Mucosa of rectum (tissue), 2 donors: Measurements from ENCODE around the gene NBEA.
A peak's percentile ranks its signal among the peaks of the same experiment; 100 is the strongest.

Experiments
- H3K27ac ChIP-seq, 2 donors: one replicate each; pipeline ENCODE4 v1.7.0; 2013; ENCODE audit warnings: inconsistent platforms in 2 of 2, low read depth in 2 of 2, low read length in 2 of 2
- H3K27me3 ChIP-seq, 2 donors: one replicate each; pipeline ENCODE4 v1.7.0; 2013; ENCODE audit warnings: low read length in 2 of 2; ENCODE audit not compliant: control insufficient read depth in 2 of 2, insufficient read depth in 2 of 2
- H3K36me3 ChIP-seq, 2 donors: one replicate each; pipeline ENCODE4 v1.7.0; 2013; ENCODE audit warnings: low read length in 2 of 2; ENCODE audit not compliant: control insufficient read depth in 2 of 2, insufficient read depth in 2 of 2
- H3K4me1 ChIP-seq, 2 donors: one replicate each; pipeline ENCODE4 v1.7.0; 2013; ENCODE audit warnings: low read length in 2 of 2, mild to moderate bottlenecking in 1 of 2; ENCODE audit not compliant: control insufficient read depth in 2 of 2, insufficient read depth in 2 of 2
- H3K4me3 ChIP-seq, 2 donors: one replicate each; pipeline ENCODE4 v1.7.0; 2013; ENCODE audit warnings: low read length in 2 of 2
- H3K9ac ChIP-seq, 2 donors: one replicate each; pipeline ENCODE4 v1.7.0; 2013; ENCODE audit warnings: low read length in 2 of 2, low read depth in 1 of 2, mild to moderate bottlenecking in 1 of 2
- H3K9me3 ChIP-seq, 2 donors: one replicate each; pipeline ENCODE4 v1.7.0; 2013; ENCODE audit warnings: low read length in 2 of 2; ENCODE audit not compliant: control insufficient read depth in 2 of 2
- donor health status: healthy.
- donor health status: Normal muscosa, but diverticular disease.

Gene NBEA

DNA sequence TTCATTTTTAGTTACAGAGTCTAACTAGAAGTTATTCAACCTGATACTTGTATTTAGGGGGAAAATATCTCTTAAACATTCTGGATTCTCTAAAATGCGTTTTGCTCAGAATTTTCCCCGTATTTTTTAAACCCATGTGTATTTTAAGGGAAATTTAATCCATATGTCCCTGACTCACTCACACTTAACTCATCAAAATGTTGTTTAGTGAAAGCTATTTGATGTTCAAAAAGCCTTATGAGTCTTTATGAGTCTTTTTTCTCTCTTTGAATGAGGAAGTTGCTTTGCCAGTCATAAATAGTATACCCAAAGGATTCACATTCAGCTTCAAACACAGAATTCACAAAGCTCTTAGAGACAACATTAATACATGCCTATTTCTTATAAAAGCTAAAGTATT is 518.0 kb downstream of the NBEA start:
- no peak overlapping the region for H3K4me3 ChIP-seq
- no peaks in the 10 kb centered on the region for H3K36me3 ChIP-seq
- no peaks in the 10 kb centered on the region for H3K4me1 ChIP-seq
- H3K27ac ChIP-seq, result no peak overlapping the region
- no peaks in the 10 kb centered on the region for H3K9me3 ChIP-seq
- H3K27me3 ChIP-seq, result no peaks in the 10 kb centered on the region
- no peak overlapping the region for H3K9ac ChIP-seq

DNA sequence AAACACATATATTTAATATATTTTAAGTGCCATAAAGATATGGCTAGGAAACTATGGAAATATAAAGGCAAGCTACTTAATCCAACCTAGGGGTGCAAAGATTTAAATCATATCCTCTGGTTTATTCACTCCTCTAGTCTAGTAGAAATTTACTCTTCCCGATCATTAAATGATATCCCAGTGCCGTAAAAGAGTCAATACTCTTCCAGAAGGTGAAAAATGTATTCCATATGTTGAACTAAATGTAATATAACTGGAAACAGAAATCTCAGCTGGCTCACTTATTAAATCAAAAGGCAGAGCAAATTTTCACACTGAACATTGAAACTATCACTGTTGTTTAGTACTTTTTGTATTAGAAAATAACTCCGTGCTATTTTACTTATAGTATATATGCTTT is 523.3 kb downstream of the NBEA start:
- H3K9me3 ChIP-seq, result no peaks in the 10 kb centered on the region
- no peaks in the 10 kb centered on the region for H3K36me3 ChIP-seq
- H3K27me3 ChIP-seq, result peaks cover 0 to 4% of the 10 kb centered on the region in 2 donors
- H3K9ac ChIP-seq, result no peak overlapping the region
- no peak overlapping the region for H3K4me3 ChIP-seq
- H3K27ac ChIP-seq, result no peak overlapping the region
- no peaks in the 10 kb centered on the region for H3K4me1 ChIP-seq

DNA sequence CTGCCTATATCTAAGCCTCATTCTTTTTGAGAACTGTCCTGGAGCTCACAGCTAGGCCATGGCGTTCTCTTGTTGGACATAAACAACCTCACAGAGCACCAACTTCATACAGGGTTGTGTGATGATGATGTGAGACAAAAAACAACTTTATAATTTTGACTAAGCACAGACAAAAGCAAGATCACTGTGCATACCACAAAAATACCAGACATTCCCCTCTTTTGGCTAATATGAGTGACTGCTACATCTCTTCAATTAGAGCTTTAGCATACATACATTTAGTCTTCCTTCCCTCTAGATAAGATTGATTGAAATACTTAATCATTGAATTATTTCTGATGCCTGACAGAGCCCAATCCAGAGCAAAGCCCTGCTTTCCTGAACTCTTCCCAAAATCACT is 526.1 kb downstream of the NBEA start:
- Histone ChIP-seq H3K27ac (no peak overlapping the region), H3K9ac (no peak overlapping the region), H3K4me3 (no peak overlapping the region), H3K9me3 (no peaks in the 10 kb centered on the region), H3K27me3 (peaks cover 15% of the 10 kb centered on the region in 2 donors), H3K36me3 (no peaks in the 10 kb centered on the region), H3K4me1 (no peaks in the 10 kb centered on the region)

DNA sequence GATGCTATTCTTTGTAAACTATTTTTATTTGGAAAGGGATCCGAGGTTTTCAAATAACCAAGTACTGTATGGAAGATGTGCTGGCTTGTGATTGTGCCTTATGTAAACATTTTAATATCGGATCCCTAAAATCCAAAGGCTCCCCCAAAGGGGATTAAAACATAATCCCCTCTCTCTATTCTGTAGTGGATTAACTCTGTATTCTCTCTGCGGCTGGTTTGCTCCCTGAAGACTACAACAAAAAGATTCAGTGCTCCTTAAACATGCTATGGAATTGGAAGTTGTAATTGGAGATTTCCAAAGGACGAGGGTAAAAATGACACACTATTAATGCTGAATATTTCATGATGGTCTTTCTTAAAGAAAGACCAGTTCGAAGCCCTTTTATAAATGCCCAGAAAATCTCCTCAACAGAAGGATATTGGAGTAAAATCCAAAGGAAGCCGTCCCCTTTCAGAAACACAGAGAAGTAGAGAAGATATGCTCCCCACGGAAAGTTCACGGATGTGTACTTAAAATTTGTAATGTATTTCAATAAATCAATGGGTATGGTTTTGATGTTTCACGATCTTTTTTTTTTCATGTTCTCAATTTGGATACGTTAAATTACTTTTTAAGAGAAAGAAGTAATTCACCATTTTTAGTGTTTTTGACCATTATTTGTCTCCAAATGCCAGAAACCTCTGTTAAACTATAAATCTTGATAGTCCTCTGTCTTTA is 527.9 kb downstream of the NBEA start:
- Histone ChIP-seq H3K36me3 (no peaks in the 10 kb centered on the region), H3K9me3 (no peaks in the 10 kb centered on the region), H3K27ac (no peak overlapping the region), H3K27me3 (peaks cover 19 to 20% of the 10 kb centered on the region in 2 donors), H3K4me3 (peak overlapping the region in 1 of 2 donors; percentile 65), H3K4me1 (peaks cover 0 to 1% of the 10 kb centered on the region in 2 donors), H3K9ac (no peak overlapping the region)

DNA sequence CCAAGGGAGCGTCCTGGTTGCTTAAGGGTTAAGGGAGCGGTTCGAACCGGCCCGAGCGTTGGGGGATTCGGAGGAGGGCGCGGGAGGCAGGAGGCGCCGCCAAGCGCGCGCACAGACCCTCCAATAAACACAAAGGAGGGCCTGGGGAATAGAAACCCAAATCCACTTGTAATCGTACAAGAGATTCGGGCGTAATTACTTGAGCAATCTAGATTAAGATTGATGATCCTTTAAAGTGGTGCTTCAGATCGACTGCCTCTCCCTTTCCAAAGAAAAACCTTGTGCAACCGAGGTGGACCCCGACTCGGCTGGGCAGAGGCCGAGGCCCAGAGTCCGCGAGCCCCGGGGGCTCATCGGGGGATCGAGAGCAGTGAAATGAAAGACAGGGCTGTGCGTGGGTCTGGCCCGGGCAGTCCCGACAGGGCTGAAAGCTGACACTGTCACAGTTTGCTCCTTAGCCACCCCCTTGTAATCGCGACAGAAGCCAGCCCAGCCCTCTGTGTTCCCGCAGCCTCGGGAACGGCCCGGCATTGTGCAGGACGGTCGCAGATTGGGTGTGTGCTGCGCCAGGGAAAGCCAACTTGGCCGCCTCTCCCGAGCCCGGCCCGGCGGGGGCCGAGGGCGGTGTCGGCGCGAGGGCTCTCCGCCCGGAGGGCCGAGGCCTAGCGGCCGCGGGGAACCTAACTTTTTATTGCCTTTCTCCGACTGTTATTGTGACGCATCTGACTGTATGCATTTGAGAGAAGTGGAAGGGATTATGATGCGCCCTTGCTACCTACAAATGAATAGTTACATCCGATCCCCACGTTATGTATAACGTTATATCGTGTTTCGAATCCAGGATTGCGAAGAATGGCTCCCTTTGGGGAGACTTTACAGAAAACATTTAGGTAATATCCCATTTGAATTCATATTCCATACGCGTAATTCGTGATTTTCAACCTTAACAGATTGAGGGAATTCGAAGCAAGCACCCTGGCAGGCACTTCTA is 528.9 kb downstream of the NBEA start:
- H3K27me3 ChIP-seq, result peaks cover 23 to 27% of the 10 kb centered on the region in 2 donors
- peak overlapping the region; percentile 60 to 65 for H3K4me3 ChIP-seq
- peaks cover 0 to 4% of the 10 kb centered on the region in 2 donors for H3K4me1 ChIP-seq
- no peaks in the 10 kb centered on the region for H3K36me3 ChIP-seq
- H3K27ac ChIP-seq, result peak overlapping the region; percentile 48 to 55
- no peaks in the 10 kb centered on the region for H3K9me3 ChIP-seq
- H3K9ac ChIP-seq, result peak overlapping the region in 1 of 2 donors; percentile 54

DNA sequence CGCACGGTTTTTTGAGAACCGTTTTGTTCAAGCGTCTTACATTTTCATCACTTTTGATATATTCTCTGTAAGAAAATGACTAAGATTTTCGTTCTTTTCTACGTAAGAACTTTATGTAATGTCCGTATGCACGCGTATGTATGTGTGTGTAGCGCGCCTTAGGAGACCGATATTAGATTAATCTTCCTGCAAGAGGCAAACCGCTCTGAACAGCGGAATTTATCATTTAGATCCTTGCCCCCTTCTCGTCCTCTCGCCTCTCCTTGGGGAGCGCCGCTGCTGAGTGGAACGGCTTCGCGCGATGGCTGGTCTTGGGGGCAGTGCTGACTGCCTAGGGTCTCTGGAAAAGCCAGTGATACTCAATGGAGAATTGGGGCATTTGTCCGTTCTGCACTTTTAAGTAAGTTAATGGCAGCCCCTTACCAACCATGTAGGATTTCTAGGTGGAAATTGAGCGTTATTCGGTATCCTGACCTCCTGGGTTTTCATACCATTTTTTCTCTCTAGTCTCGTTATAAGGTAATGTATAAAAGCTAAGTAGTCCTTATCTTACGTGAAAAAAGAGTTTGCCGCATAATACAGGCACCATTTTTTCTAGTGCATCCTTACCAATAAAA is 529.7 kb downstream of the NBEA start:
- no peak overlapping the region for H3K9ac ChIP-seq
- no peaks in the 10 kb centered on the region for H3K9me3 ChIP-seq
- peaks cover 0 to 4% of the 10 kb centered on the region in 2 donors for H3K4me1 ChIP-seq
- no peaks in the 10 kb centered on the region for H3K36me3 ChIP-seq
- H3K4me3 ChIP-seq, result peak overlapping the region in 1 of 2 donors; percentile 65
- H3K27ac ChIP-seq, result no peak overlapping the region
- peaks cover 26 to 32% of the 10 kb centered on the region in 2 donors for H3K27me3 ChIP-seq

DNA sequence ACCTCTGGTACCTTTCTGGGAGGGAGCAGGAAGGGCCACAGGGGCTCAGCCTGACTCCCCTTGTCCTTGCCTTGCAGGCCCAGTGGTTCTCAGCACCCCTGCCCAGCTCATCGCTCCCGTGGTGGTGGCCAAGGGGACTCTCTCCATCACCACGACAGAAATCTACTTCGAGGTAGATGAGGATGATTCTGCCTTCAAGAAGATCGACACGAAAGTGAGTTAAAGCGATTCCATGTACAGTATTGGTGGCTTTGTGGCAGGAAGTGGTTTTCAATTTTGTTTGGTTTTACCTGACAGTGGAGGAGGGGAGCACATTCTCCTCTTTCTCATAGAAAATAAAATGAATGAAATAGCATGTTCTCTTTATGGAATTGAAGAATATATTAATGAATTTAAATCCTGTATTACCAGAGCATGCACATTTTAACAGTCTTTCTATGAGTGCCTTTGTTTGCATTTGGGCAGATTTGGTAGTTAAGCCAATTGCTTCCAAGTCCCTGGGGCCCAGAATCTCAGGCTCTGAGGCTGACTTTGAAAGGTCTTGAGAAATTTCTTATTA is 530.3 kb downstream of the NBEA start:
- peaks cover 0 to 4% of the 10 kb centered on the region in 2 donors for H3K4me1 ChIP-seq
- no peak overlapping the region for H3K9ac ChIP-seq
- H3K27ac ChIP-seq, result no peak overlapping the region
- no peak overlapping the region for H3K4me3 ChIP-seq
- H3K27me3 ChIP-seq, result peaks cover 27 to 37% of the 10 kb centered on the region in 2 donors
- no peaks in the 10 kb centered on the region for H3K9me3 ChIP-seq
- no peaks in the 10 kb centered on the region for H3K36me3 ChIP-seq

DNA sequence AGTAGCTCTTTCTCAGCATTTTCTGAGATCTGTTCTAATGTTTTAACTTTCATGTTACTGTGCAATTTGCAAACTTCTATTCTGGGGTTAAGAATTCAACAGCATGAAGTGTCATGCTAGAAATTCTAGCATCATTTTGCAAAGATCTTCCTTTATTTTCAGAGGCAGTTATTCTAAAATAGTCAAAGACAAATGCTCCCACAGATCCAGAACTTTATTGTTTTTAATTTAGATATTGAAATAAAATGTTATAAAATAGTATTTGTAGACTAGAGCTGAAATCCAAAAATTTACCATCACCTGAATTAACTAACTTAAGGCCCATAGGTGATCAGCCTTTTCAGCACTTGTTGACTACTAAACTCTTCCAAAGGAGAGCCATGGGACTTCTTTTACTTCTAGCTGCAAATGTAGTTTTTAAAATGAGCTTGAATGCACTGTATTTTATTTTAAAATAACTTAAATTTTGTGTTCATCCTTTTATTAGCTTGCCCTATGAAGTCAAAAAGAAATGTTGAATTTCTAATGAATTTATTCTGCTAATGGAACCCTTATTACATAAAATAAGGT is 531.2 kb downstream of the NBEA start:
- Histone ChIP-seq H3K27ac (no peak overlapping the region), H3K36me3 (no peaks in the 10 kb centered on the region), H3K9me3 (no peaks in the 10 kb centered on the region), H3K9ac (no peak overlapping the region), H3K4me3 (no peak overlapping the region), H3K27me3 (peaks cover 26 to 45% of the 10 kb centered on the region in 2 donors), H3K4me1 (peaks cover 0 to 4% of the 10 kb centered on the region in 2 donors)

DNA sequence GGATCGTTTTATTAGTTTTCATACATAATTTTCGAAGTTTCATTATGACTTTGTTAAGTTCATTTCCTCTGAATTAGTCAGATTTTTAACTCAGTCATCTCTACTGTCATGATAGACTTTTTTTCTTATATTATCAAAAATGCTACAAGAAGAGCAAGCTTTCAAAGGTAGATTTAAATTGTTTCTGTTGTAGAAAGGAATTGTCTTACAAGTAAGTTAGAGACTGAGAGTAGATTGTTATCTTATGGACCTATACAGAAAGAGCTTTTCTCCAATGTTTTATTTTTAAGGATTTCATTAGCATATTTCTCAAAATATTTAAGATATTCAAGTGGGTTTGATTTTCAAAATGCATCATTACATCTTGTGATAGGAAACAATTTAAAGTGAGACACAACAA is 531.7 kb downstream of the NBEA start:
- H3K9ac ChIP-seq, result no peak overlapping the region
- H3K4me3 ChIP-seq, result no peak overlapping the region
- no peaks in the 10 kb centered on the region for H3K36me3 ChIP-seq
- peaks cover 27 to 47% of the 10 kb centered on the region in 2 donors for H3K27me3 ChIP-seq
- H3K9me3 ChIP-seq, result no peaks in the 10 kb centered on the region
- no peak overlapping the region for H3K27ac ChIP-seq
- H3K4me1 ChIP-seq, result peaks cover 0 to 4% of the 10 kb centered on the region in 2 donors
